PFSK-1 (cell line): ENCODE data around the gene SLC6A6.

Source experiments
- POLR2AphosphoS5 ChIP-seq: IDR thresholded peaks from 2 replicates; pipeline ENCODE4 v1.6.1; 2012; ENCODE audit warnings: low read depth, mild to moderate bottlenecking, control low read depth, low read length, moderate library complexity
- SIN3A ChIP-seq: IDR thresholded peaks from 2 replicates; pipeline ENCODE4 v1.6.1; 2012; ENCODE audit warnings: mild to moderate bottlenecking, low read length, moderate library complexity, borderline replicate concordance; ENCODE audit not compliant: insufficient read depth
- TAF1 ChIP-seq: IDR thresholded peaks from 2 replicates; pipeline ENCODE4 v1.6.1; 2012; ENCODE audit warnings: low read length, control low read depth, borderline replicate concordance; ENCODE audit not compliant: insufficient read depth
- TF ChIP-seq, protein P1 (sequence below), 2 experiments: IDR thresholded peaks; 2 replicates each; pipeline versions ENCODE4 v1.6.1 to v1.8.0; 2011 to 2012; ENCODE audit warnings: low read depth in 2 of 2, low read length in 2 of 2, control low read depth in 1 of 2, inconsistent platforms in 1 of 2, mild to moderate bottlenecking in 1 of 2, moderate library complexity in 1 of 2; ENCODE audit not compliant: insufficient read depth in 1 of 2

DNA sequence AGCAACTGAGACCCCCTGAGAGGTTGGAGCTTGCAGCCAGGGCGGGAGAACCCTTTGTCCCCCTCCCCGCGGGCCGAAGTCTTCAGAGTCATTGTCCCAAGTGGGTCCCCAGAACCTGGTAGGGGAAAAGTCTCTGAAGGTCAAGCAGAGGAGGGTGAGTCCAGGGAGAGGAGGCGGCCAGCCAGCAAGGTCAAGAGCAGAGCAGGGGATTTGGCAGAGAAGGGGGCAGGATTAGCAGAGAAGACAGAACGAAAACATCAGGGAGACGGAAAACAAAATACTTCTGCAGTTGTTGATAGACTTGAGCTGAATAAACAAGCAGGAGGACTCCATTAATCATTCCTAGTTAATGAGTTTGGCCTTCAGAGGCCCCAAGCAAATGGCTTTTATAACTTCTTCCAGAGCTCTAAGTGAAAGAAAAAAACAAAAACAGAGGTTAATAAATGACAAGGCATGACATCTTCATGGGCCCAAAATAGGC, 71.0 kb downstream of the SLC6A6 start:
- TF ChIP-seq, protein P1, sequence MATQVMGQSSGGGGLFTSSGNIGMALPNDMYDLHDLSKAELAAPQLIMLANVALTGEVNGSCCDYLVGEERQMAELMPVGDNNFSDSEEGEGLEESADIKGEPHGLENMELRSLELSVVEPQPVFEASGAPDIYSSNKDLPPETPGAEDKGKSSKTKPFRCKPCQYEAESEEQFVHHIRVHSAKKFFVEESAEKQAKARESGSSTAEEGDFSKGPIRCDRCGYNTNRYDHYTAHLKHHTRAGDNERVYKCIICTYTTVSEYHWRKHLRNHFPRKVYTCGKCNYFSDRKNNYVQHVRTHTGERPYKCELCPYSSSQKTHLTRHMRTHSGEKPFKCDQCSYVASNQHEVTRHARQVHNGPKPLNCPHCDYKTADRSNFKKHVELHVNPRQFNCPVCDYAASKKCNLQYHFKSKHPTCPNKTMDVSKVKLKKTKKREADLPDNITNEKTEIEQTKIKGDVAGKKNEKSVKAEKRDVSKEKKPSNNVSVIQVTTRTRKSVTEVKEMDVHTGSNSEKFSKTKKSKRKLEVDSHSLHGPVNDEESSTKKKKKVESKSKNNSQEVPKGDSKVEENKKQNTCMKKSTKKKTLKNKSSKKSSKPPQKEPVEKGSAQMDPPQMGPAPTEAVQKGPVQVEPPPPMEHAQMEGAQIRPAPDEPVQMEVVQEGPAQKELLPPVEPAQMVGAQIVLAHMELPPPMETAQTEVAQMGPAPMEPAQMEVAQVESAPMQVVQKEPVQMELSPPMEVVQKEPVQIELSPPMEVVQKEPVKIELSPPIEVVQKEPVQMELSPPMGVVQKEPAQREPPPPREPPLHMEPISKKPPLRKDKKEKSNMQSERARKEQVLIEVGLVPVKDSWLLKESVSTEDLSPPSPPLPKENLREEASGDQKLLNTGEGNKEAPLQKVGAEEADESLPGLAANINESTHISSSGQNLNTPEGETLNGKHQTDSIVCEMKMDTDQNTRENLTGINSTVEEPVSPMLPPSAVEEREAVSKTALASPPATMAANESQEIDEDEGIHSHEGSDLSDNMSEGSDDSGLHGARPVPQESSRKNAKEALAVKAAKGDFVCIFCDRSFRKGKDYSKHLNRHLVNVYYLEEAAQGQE (IDR thresholded peaks at IDR 0.05; ENCODE audit: insufficient read depth in 1 of 2, low read depth in 2 of 2, low read length in 2 of 2) = no peak
- TF ChIP-seq TAF1 (no peak), POLR2AphosphoS5 (no peak), SIN3A (no peak)
